PC-3 (cell line): ENCODE results near the gene BARHL1. TPM values are rescaled to one million over a fixed set of nuclear protein-coding genes. Genes with fewer than 3 reads are reported as not detected.

Experiments
- ATAC-seq: fragments of 200-7000 bp; cut with Tn5 transposase; 2 replicates; pipeline ENCODE4 v1.9.1; 2020; ENCODE audit warnings: mild to moderate bottlenecking, moderate library complexity
- BruUV-seq: library from RNA; stranded (reverse); fragments of 400-500 nt; replicated peaks from 2 replicates; lab custom pipeline; 2021; lab: Mats Ljungman, UMichigan
- CTCF ChIA-PET: fragments of 300-600 bp; sonication (Branson Sonifier 250); formaldehyde crosslinking; loops from one replicate; lab custom pipeline; 2022; ENCODE audit warnings: antibody characterized with exemption; lab: Charles Lee
- POLR2A ChIA-PET: fragments of 300-600 bp; sonication (Branson Sonifier 250); formaldehyde crosslinking; loops from one replicate; lab custom pipeline; 2022; ENCODE audit warnings: antibody characterized with exemption; ENCODE audit not compliant: unreplicated experiment; lab: Charles Lee
- DNase-seq: peaks from one replicate; pipeline ENCODE4 v3.0.0-alpha.2; 2015
- H2AFZ ChIP-seq: fragments of 300-600 bp; sonication (generic); 2 replicates; pipeline ENCODE4 v1.6.0; 2016; ENCODE audit warnings: antibody characterized with exemption, low read length
- H3F3A ChIP-seq: fragments of 300-600 bp; sonication (generic); one replicate; pipeline ENCODE4 v1.6.0; 2017; ENCODE audit warnings: antibody characterized with exemption, low read length, control low read depth, mild to moderate bottlenecking; ENCODE audit not compliant: unreplicated experiment
- H3K27ac ChIP-seq: fragments of 300-600 bp; sonication (generic); 2 replicates; pipeline ENCODE4 v1.5.1; 2016; ENCODE audit warnings: mild to moderate bottlenecking, low read length
- H3K27me3 ChIP-seq: fragments of 300-600 bp; sonication (generic); 2 replicates; pipeline ENCODE4 v1.6.1; 2016; ENCODE audit warnings: low read length, mixed read lengths
- H3K36me3 ChIP-seq: fragments of 300-600 bp; sonication (generic); 2 replicates; pipeline ENCODE4 v1.6.1; 2016; ENCODE audit warnings: low read depth, mixed run types, low read length, mixed read lengths
- H3K4me1 ChIP-seq: fragments of 300-600 bp; sonication (generic); 2 replicates; pipeline ENCODE4 v1.5.1; 2016; ENCODE audit warnings: low read length; ENCODE audit not compliant: insufficient read depth
- H3K4me2 ChIP-seq: fragments of 300-600 bp; sonication (generic); 2 replicates; pipeline ENCODE4 v1.6.0; 2016; ENCODE audit warnings: low read length
- H3K4me3 ChIP-seq: fragments of 300-600 bp; sonication (generic); 2 replicates; pipeline ENCODE4 v1.5.1; 2016; ENCODE audit warnings: mild to moderate bottlenecking, low read length, mixed read lengths
- H3K79me2 ChIP-seq: fragments of 300-600 bp; sonication (generic); 2 replicates; pipeline ENCODE4 v1.6.1; 2017; ENCODE audit warnings: low read length, mixed read lengths
- H3K9ac ChIP-seq: fragments of 300-600 bp; sonication (generic); 2 replicates; pipeline ENCODE4 v1.6.0; 2016; ENCODE audit warnings: mild to moderate bottlenecking, low read length
- H3K9me2 ChIP-seq: fragments of 300-600 bp; sonication (generic); replicated peaks from 2 replicates; pipeline ENCODE4 v1.6.1; 2016; ENCODE audit warnings: mixed run types, low read length, mixed read lengths
- H3K9me3 ChIP-seq: fragments of 300-600 bp; sonication (generic); 2 replicates; pipeline ENCODE4 v1.6.1; 2016; ENCODE audit warnings: low read length, mixed read lengths
- H4K20me1 ChIP-seq: fragments of 300-600 bp; sonication (generic); 2 replicates; pipeline ENCODE4 v1.6.1; 2016; ENCODE audit warnings: low read length, mixed read lengths
- CTCF ChIP-seq: fragments of 300-600 bp; sonication (generic); conservative IDR thresholded peaks from 2 replicates; pipeline ENCODE4 v1.5.1; 2017; ENCODE audit warnings: antibody characterized with exemption, low read depth, mild to moderate bottlenecking, low read length
- EZH2 ChIP-seq: fragments of 300-600 bp; sonication (generic); IDR thresholded peaks from one replicate; pipeline ENCODE4 v1.6.1; 2017; ENCODE audit warnings: antibody characterized with exemption, mild to moderate bottlenecking, low read length; ENCODE audit not compliant: unreplicated experiment
- EZH2phosphoT487 ChIP-seq: fragments of 300-600 bp; sonication (generic); IDR thresholded peaks from 2 replicates; pipeline ENCODE4 v1.6.1; 2018; ENCODE audit warnings: mild to moderate bottlenecking, antibody characterized with exemption, low read length, borderline replicate concordance
- intact Hi-C: fragments of 100-400 bp; cut with micrococcal nuclease; formaldehyde crosslinking; loops from 2 replicates; pipeline ENCODE4 v1.9.0; 2023
- total RNA-seq: library from RNA; depleted of rRNA; stranded (reverse); fragments of >200 nt; gene quantifications from 2 replicates; pipeline ENCODE4 v1.2.3, GENCODE V29; 2014; rRNA removed

Gene BARHL1
- total RNA-seq, 1 experiment from 2014 or later = not detected

GRCh38 chr9:132637801-132638200 lies 55.4 kb downstream of the BARHL1 start:
- CTCF ChIA-PET = no interaction called here
- Histone ChIP-seq H3K79me2 (no peaks in the 10 kb centered on the region), H3F3A (no peaks in the 10 kb centered on the region), H3K27me3 (no peaks in the 10 kb centered on the region), H4K20me1 (no peaks in the 10 kb centered on the region), H3K9me3 (no peaks in the 10 kb centered on the region), H3K4me3 (no peak overlapping the region; the same call in 1 of the 2 replicates), H3K36me3 (peaks cover 27% of the 10 kb centered on the region; the same call in 1 of the 2 replicates), H3K27ac (peak overlapping the region; percentile 68), H3K9ac (peak overlapping the region; percentile 7; the same call in 1 of the 2 replicates), H2AFZ (no peak overlapping the region), H3K4me2 (peak overlapping the region; percentile 65), H3K4me1 (peaks cover 40% of the 10 kb centered on the region), H3K9me2 (no peaks in the 10 kb centered on the region)
- ATAC-seq (peak; percentile 39), DNase-seq (peak; percentile 1)
- POLR2A ChIA-PET = no interaction called here
- no TSS peak for BruUV-seq
- intact Hi-C loops = no loop called here
- no peak for TF ChIP-seq CTCF

GRCh38 chr9:132638240-132638639 lies 55.8 kb downstream of the BARHL1 start:
- Histone ChIP-seq H2AFZ (no peak overlapping the region), H3K4me3 (no peak overlapping the region), H3K36me3 (peaks cover 27% of the 10 kb centered on the region; the same call in 1 of the 2 replicates), H3K4me2 (peak overlapping the region; percentile 65), H3K9me3 (no peaks in the 10 kb centered on the region), H4K20me1 (no peaks in the 10 kb centered on the region), H3K79me2 (no peaks in the 10 kb centered on the region), H3K9me2 (no peaks in the 10 kb centered on the region), H3F3A (no peaks in the 10 kb centered on the region), H3K4me1 (peaks cover 35% of the 10 kb centered on the region), H3K27ac (peak overlapping the region; percentile 68), H3K9ac (peak overlapping the region; percentile 21; the same call in 1 of the 2 replicates), H3K27me3 (no peaks in the 10 kb centered on the region)
- CTCF ChIA-PET = no interaction called here
- no peak for TF ChIP-seq CTCF
- TF ChIP-seq EZH2 = no peak
- TF ChIP-seq EZH2phosphoT487 = no peak
- ATAC-seq (no peak), DNase-seq (peak; percentile 40)
- BruUV-seq = no TSS peak
- POLR2A ChIA-PET = no interaction called here
- intact Hi-C loops = no loop called here

GRCh38 chr9:132639322-132639721 lies 56.9 kb downstream of the BARHL1 start:
- no TSS peak for BruUV-seq
- ChIA-PET POLR2A (no interaction called here), CTCF (no interaction called here)
- peak overlapping the region; percentile 21; the same call in 1 of the 2 replicates for H3K9ac ChIP-seq
- peak overlapping the region; percentile 68 for H3K27ac ChIP-seq
- intact Hi-C loops = no loop called here
- no peaks in the 10 kb centered on the region for H3K27me3 ChIP-seq
- ATAC-seq (no peak), DNase-seq (peak; percentile 19)
- H3K79me2 ChIP-seq = no peaks in the 10 kb centered on the region
- no peak overlapping the region for H3K4me2 ChIP-seq
- peaks cover 31% of the 10 kb centered on the region; the same call in 1 of the 2 replicates for H3K36me3 ChIP-seq
- no peak for TF ChIP-seq EZH2phosphoT487
- TF ChIP-seq EZH2 = no peak
- no peak for TF ChIP-seq CTCF
- H4K20me1 ChIP-seq = no peaks in the 10 kb centered on the region
- no peaks in the 10 kb centered on the region for H3K9me2 ChIP-seq
- H3K4me1 ChIP-seq = peaks cover 32% of the 10 kb centered on the region
- H2AFZ ChIP-seq = no peak overlapping the region
- H3F3A ChIP-seq = no peaks in the 10 kb centered on the region
- no peaks in the 10 kb centered on the region for H3K9me3 ChIP-seq
- H3K4me3 ChIP-seq = no peak overlapping the region

Other genes with a start within 250 kb of the BARHL1 start
- gene SETX, start 227.6 kb upstream of the BARHL1 start, total RNA-seq = 21.0 and 22.7 TPM in 2 replicates
- gene TTF1, start 175.8 kb upstream of the BARHL1 start, total RNA-seq = 9.6 and 12.5 TPM in 2 replicates
- 0.11 TPM in 1 of 2 replicates, not detected in the other for gene CFAP77, start 172.4 kb upstream of the BARHL1 start, total RNA-seq
- 14.2 and 14.6 TPM in 2 replicates for gene DDX31, start 87.4 kb downstream of the BARHL1 start, total RNA-seq
- 9.8 and 11.9 TPM in 2 replicates for gene GTF3C4, start 87.9 kb downstream of the BARHL1 start, total RNA-seq